H1 (cell line): ENCODE results near the gene ENPP1. TPM values are rescaled to one million over a fixed set of nuclear protein-coding genes. Genes with fewer than 3 reads are reported as not detected.

ENCODE experiments used
- CTCF ChIA-PET: fragments of 300-600 bp; sonication (Branson Sonifier 250); formaldehyde crosslinking; loops from one replicate; lab custom pipeline; 2021; ENCODE audit not compliant: partially characterized antibody; lab: Charles Lee
- POLR2A ChIA-PET: fragments of 300-600 bp; sonication (Branson Sonifier 250); formaldehyde crosslinking; loops from one replicate; lab custom pipeline; 2021; ENCODE audit warnings: inconsistent platforms; ENCODE audit not compliant: partially characterized antibody; lab: Charles Lee
- DNase-seq, 2 experiments: peaks; one replicate each; pipeline versions ENCODE4 v3.0.0 to v3.0.0-alpha.2; 2010 to 2022; ENCODE audit warnings: low spot score in 2 of 2, low read depth in 1 of 2, mixed read lengths in 1 of 2
- FAIRE-seq: peaks from 2 replicates; lab custom pipeline; 2011; peaks lifted over from hg19 to GRCh38; lab: Jason Lieb, UNC
- H2AFZ ChIP-seq: 2 replicates; pipeline ENCODE4 v1.8.1; 2012; ENCODE audit warnings: low read length, inconsistent platforms
- H2AK5ac ChIP-seq: 2 replicates; pipeline ENCODE4 v1.6.1; 2013; ENCODE audit warnings: low read depth, low read length
- H2BK120ac ChIP-seq: replicated peaks from 2 replicates; pipeline ENCODE3; 2013; ENCODE audit warnings: low read depth, low read length, inconsistent platforms
- H2BK12ac ChIP-seq: 2 replicates; pipeline ENCODE4 v1.6.1; 2013; ENCODE audit warnings: low read depth, low read length
- H2BK15ac ChIP-seq: 2 replicates; pipeline ENCODE4 v1.6.1; 2013; ENCODE audit warnings: low read length
- H2BK20ac ChIP-seq: 2 replicates; pipeline ENCODE4 v1.6.1; 2013; ENCODE audit warnings: low read length
- H2BK5ac ChIP-seq: 2 replicates; pipeline ENCODE4 v1.6.1; 2013; ENCODE audit warnings: low read depth, low read length
- H3K14ac ChIP-seq: 2 replicates; pipeline ENCODE4 v1.6.1; 2013; ENCODE audit warnings: inconsistent platforms; ENCODE audit not compliant: insufficient read length
- H3K18ac ChIP-seq: 2 replicates; pipeline ENCODE4 v1.6.1; 2013; ENCODE audit warnings: low read length; ENCODE audit errors: extremely low read depth
- H3K23ac ChIP-seq: 2 replicates; pipeline ENCODE4 v1.6.1; 2013; ENCODE audit warnings: inconsistent platforms; ENCODE audit not compliant: insufficient read length
- H3K23me2 ChIP-seq: 2 replicates; pipeline ENCODE4 v1.6.1; 2013; ENCODE audit warnings: low read depth, low read length
- H3K27ac ChIP-seq: 2 replicates; pipeline ENCODE4 v1.6.1; 2011; ENCODE audit warnings: low read depth, low read length, inconsistent platforms
- H3K27me3 ChIP-seq, 4 experiments: replicated peaks in 1 of 4; 1 replicate in 1 of 4; 2 replicates in 3 of 4; pipeline versions ENCODE4 v1.6.1 to v1.8.1; 2011 to 2013; ENCODE audit warnings: low read length in 3 of 4, mild to moderate bottlenecking in 3 of 4, inconsistent platforms in 2 of 4, mixed read lengths in 2 of 4, moderate library complexity in 1 of 4; ENCODE audit not compliant: control insufficient read depth in 3 of 4, insufficient read depth in 3 of 4; ENCODE audit errors: extremely low read depth in 1 of 4
- H3K36me3 ChIP-seq, 4 experiments: 2 replicates each; pipeline versions ENCODE4 v1.6.1 to v1.8.1; 2011 to 2013; ENCODE audit warnings: mild to moderate bottlenecking in 4 of 4, low read length in 3 of 4, moderate library complexity in 2 of 4, control low read depth in 1 of 4, inconsistent platforms in 1 of 4; ENCODE audit not compliant: insufficient read depth in 4 of 4, control insufficient read depth in 2 of 4
- H3K4ac ChIP-seq: replicated peaks from 2 replicates; pipeline ENCODE3; 2013; ENCODE audit warnings: low read length, low read depth, mixed read lengths, inconsistent platforms; ENCODE audit not compliant: insufficient read length
- H3K4me1 ChIP-seq, 4 experiments: replicated peaks in 1 of 4; 1 replicate in 1 of 4; 2 replicates in 3 of 4; pipeline versions ENCODE4 v1.6.1 to v1.8.1; 2011 to 2013; ENCODE audit warnings: low read length in 3 of 4, inconsistent platforms in 2 of 4, mixed read lengths in 1 of 4; ENCODE audit not compliant: insufficient read depth in 4 of 4, control insufficient read depth in 3 of 4
- H3K4me2 ChIP-seq, 2 experiments: 2 replicates each; pipeline versions ENCODE4 v1.6.1 to v1.8.1; 2011 to 2013; ENCODE audit warnings: low read depth in 2 of 2, low read length in 2 of 2, control low read depth in 1 of 2, inconsistent platforms in 1 of 2, mild to moderate bottlenecking in 1 of 2; ENCODE audit not compliant: insufficient read depth in 1 of 2
- H3K4me3 ChIP-seq, 4 experiments: fragments of 200-600, 300-600 bp in 1 of 4; sonication (generic), shearing (Covaris generic), sonication (Bioruptor Twin) in 1 of 4; 2 replicates each; pipeline versions ENCODE4 v1.5.1 to v1.8.1; 2011 to 2016; ENCODE audit warnings: low read length in 4 of 4, low read depth in 3 of 4, control low read depth in 2 of 4, inconsistent platforms in 2 of 4, mild to moderate bottlenecking in 2 of 4, mixed read lengths in 1 of 4, moderate library complexity in 1 of 4; ENCODE audit not compliant: insufficient read depth in 2 of 4; ENCODE audit errors: extremely low read depth in 1 of 4
- H3K56ac ChIP-seq: replicated peaks from 2 replicates; pipeline ENCODE3; 2013; ENCODE audit warnings: low read depth, mild to moderate bottlenecking, mixed read lengths, low read length, inconsistent platforms; ENCODE audit not compliant: insufficient read length
- H3K79me1 ChIP-seq: 2 replicates; pipeline ENCODE4 v1.6.1; 2013; ENCODE audit warnings: low read depth, low read length, control low read depth
- H3K79me2 ChIP-seq, 2 experiments: 2 replicates each; pipeline versions ENCODE4 v1.6.1 to v1.8.1; 2012 to 2013; ENCODE audit warnings: low read length in 2 of 2, mild to moderate bottlenecking in 2 of 2, inconsistent platforms in 1 of 2; ENCODE audit not compliant: insufficient read depth in 2 of 2, control insufficient read depth in 1 of 2
- H3K9ac ChIP-seq, 4 experiments: replicated peaks in 1 of 4; 1 replicate in 1 of 4; 2 replicates in 3 of 4; pipeline versions ENCODE4 v1.6.1 to v1.8.1; 2011 to 2013; ENCODE audit warnings: low read depth in 3 of 4, low read length in 3 of 4, control low read depth in 2 of 4, mild to moderate bottlenecking in 2 of 4, moderate library complexity in 2 of 4, inconsistent platforms in 1 of 4; ENCODE audit errors: extremely low read depth in 1 of 4
- H3K9me3 ChIP-seq, 2 experiments: 2 replicates each; pipeline versions ENCODE4 v1.6.1 to v1.8.1; 2012 to 2013; ENCODE audit warnings: mild to moderate bottlenecking in 2 of 2, moderate library complexity in 2 of 2, control low read depth in 1 of 2, inconsistent platforms in 1 of 2, low read depth in 1 of 2, low read length in 1 of 2, mixed read lengths in 1 of 2; ENCODE audit not compliant: insufficient read depth in 2 of 2
- H4K20me1 ChIP-seq, 2 experiments: replicated peaks in 1 of 2; 2 replicates each; pipeline versions ENCODE3 to v1.8.1; 2011 to 2013; ENCODE audit warnings: inconsistent platforms in 2 of 2, low read length in 2 of 2, mild to moderate bottlenecking in 1 of 2; ENCODE audit not compliant: insufficient read depth in 2 of 2, control insufficient read depth in 1 of 2
- H4K5ac ChIP-seq: 2 replicates; pipeline ENCODE4 v1.6.1; 2013; ENCODE audit warnings: low read length, low read depth, mixed read lengths, inconsistent platforms; ENCODE audit not compliant: insufficient read length
- H4K8ac ChIP-seq: 2 replicates; pipeline ENCODE4 v1.8.0; 2013; ENCODE audit warnings: mild to moderate bottlenecking, moderate library complexity, low read length, inconsistent platforms; ENCODE audit not compliant: insufficient read depth; ENCODE audit errors: extremely low read depth
- H4K91ac ChIP-seq: replicated peaks from 2 replicates; pipeline ENCODE3; 2013; ENCODE audit warnings: low read length, mixed read lengths, inconsistent platforms; ENCODE audit not compliant: insufficient read length
- YY1 ChIP-seq: IDR thresholded peaks from 2 replicates; pipeline ENCODE4 v1.6.1; 2011; ENCODE audit warnings: low read depth, mild to moderate bottlenecking, low read length
- WGBS, 2 experiments: shearing (Covaris generic) in 1 of 2; methylation state at CpG; one replicate each; pipeline versions ENCODE4 v1.1.6 to v1.1.7; 2013 to 2015; ENCODE audit warnings: low lambda C conversion rate in 2 of 2, mixed read lengths in 2 of 2, inconsistent platforms in 1 of 2, low coverage in 1 of 2, missing lambda C conversion rate in 1 of 2; ENCODE audit not compliant: insufficient replicate concordance in 2 of 2, insufficient coverage in 1 of 2, insufficient read length in 1 of 2; ENCODE audit errors: extremely low coverage in 1 of 2, missing lambda C conversion rate in 1 of 2; 5-methylcytosine and 5-hydroxymethylcytosine counted together
- polyA plus RNA-seq, 7 experiments: library from polyadenylated mRNA; depleted of rRNA in 3 of 7; stranded (reverse) in 5 of 7; unstranded in 2 of 7; fragments of >200 nt in 5 of 7; fragments of 200-250 nt in 2 of 7; gene quantifications; 1 replicate in 5 of 7; 2 replicates in 1 of 7; 4 replicates in 1 of 7; pipeline versions ENCODE4 v1.2.1 to v1.2.3, GENCODE V29; 2011 to 2013; ENCODE audit warnings: missing spikeins in 2 of 7, mixed read lengths in 2 of 7
- total RNA-seq: library from RNA; stranded (reverse); fragmentation: NEBNext Ultra II Directional; extraction: Animal tissue kit (Norgen Biotek cat#: 25700); gene quantifications from 2 replicates; pipeline ENCODE4 v1.2.1, GENCODE V29; 2021

ENPP1 gene
- total and polyA plus RNA-seq, 2 of the 8 experiments (the other 6 are each of a cell fraction or from before 2014, with no cell fraction given): 10.1 to 39.1 TPM

DNA sequence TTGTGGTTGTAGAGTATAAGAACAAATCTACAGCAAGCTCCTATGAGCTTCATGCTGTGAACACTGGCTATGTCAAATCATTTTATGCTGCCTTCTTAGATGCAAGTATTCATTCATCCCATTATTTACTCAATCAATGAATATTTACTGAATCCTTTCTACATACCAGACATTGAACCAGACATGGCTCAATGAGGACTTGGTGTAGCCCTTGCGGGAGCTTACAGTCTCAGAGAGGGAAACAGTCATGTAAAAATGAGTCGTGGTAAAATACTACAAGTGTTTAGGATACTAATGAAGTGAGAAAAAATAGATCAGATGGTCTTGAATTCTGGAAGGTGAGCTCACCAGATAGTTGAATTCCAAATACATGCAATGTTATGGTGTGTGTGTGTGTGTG, 44.8 kb upstream of the ENPP1 start:
- no peak overlapping the region for H3K4ac ChIP-seq
- no peak overlapping the region for H2BK20ac ChIP-seq
- no peak overlapping the region for H3K18ac ChIP-seq
- no peaks in the 10 kb centered on the region for H3K36me3 ChIP-seq
- H3K27ac ChIP-seq: no peak overlapping the region
- no peak overlapping the region for H3K56ac ChIP-seq
- no peaks in the 10 kb centered on the region for H3K23me2 ChIP-seq
- H3K14ac ChIP-seq: no peak overlapping the region
- H3K9me3 ChIP-seq: no peaks in the 10 kb centered on the region
- ChIA-PET CTCF (interaction anchor here (0.9 to 1.4 kb wide), 2 partner anchors 11 to 104 kb away, joined by 3 to 4 read pairs; no protein-coding TSS in a partner anchor), POLR2A (interaction anchor here (0.9 kb wide), 1 partner anchor 16 kb away, joined by 3 read pairs; no protein-coding TSS in a partner anchor)
- no peak for FAIRE-seq
- H3K79me2 ChIP-seq: no peaks in the 10 kb centered on the region
- no peak overlapping the region for H3K4me3 ChIP-seq
- H4K20me1 ChIP-seq: no peaks in the 10 kb centered on the region
- H2BK12ac ChIP-seq: no peak overlapping the region
- H4K8ac ChIP-seq: no peak overlapping the region
- H3K4me2 ChIP-seq: no peak overlapping the region
- H2AFZ ChIP-seq: no peak overlapping the region
- no peak overlapping the region for H3K23ac ChIP-seq
- H3K27me3 ChIP-seq: no peaks in the 10 kb centered on the region
- no peak for DNase-seq
- WGBS, 2 experiments: 98% methylated on average over 2 of the region's 2 CpGs; no CpG with 5 or more reads in 1 of the 2 experiments
- H2BK120ac ChIP-seq: no peak overlapping the region
- no peak overlapping the region for H4K91ac ChIP-seq
- no peaks in the 10 kb centered on the region for H3K79me1 ChIP-seq
- H3K4me1 ChIP-seq: no peaks in the 10 kb centered on the region
- no peak overlapping the region for H4K5ac ChIP-seq
- no peak overlapping the region for H2BK5ac ChIP-seq
- no peak overlapping the region for H3K9ac ChIP-seq
- no peak overlapping the region for H2AK5ac ChIP-seq
- no peak overlapping the region for H2BK15ac ChIP-seq
- no peak for TF ChIP-seq YY1
